ENCODE measurements around the gene SNX25. TPM values are rescaled to one million over a fixed set of nuclear protein-coding genes. Genes with fewer than 3 reads are reported as not detected.

Gene SNX25
- total RNA-seq, 4 donors from 2014 or later, result 5.5 to 18.9 (median 7.5) TPM

GRCh38 chr4:185283723-185284122, 74.3 kb downstream of the SNX25 start:
- Histone ChIP-seq H3K9me3 (no peaks in the 10 kb centered on the region), H3K4me3 (no peak overlapping the region), H3K4me1 (no peaks in the 10 kb centered on the region), H3K27ac (no peak overlapping the region), H3K36me3 (peaks cover 0 to 4% (median 0%) of the 10 kb centered on the region in 3 donors), H3K27me3 (no peaks in the 10 kb centered on the region)
- TF ChIP-seq CTCF (IDR thresholded peaks at IDR 0.05) (no peak), POLR2A (IDR thresholded peaks at IDR 0.05) (no peak)
- intact Hi-C loops (cut with DNase I), result no loop called here
- DNase-seq, result no peak

GRCh38 chr4:185285632-185286393, 76.4 kb downstream of the SNX25 start:
- H3K4me1 ChIP-seq, result no peaks in the 10 kb centered on the region
- no peak overlapping the region for H3K4me3 ChIP-seq
- DNase-seq, result no peak
- no peaks in the 10 kb centered on the region for H3K27me3 ChIP-seq
- intact Hi-C loops (cut with DNase I), result no loop called here
- no peak overlapping the region for H3K27ac ChIP-seq
- no peak for TF ChIP-seq CTCF (IDR thresholded peaks at IDR 0.05)
- TF ChIP-seq POLR2A (IDR thresholded peaks at IDR 0.05), result no peak
- 93 to 96% methylated on average over 6 of the region's 6 CpGs for whole genome bisulfite sequencing, 2 donors
- H3K36me3 ChIP-seq, result peaks cover 0 to 25% (median 0%) of the 10 kb centered on the region in 3 donors
- H3K9me3 ChIP-seq, result no peaks in the 10 kb centered on the region

- Histone ChIP-seq H3K9me3 (no peaks in the 10 kb centered on the region), H3K36me3 (peaks cover 0 to 32% (median 0%) of the 10 kb centered on the region in 3 donors), H3K4me3 (no peak overlapping the region), H3K27ac (no peak overlapping the region), H3K27me3 (no peaks in the 10 kb centered on the region), H3K4me1 (no peaks in the 10 kb centered on the region)
- no peak for TF ChIP-seq POLR2A (IDR thresholded peaks at IDR 0.05)
- TF ChIP-seq CTCF (IDR thresholded peaks at IDR 0.05), result no peak
- intact Hi-C loops (cut with DNase I), result no loop called here
- 53 to 86% methylated on average over 2 to 3 of the region's 3 CpGs for WGBS, 2 donors
- no peak for DNase-seq
Observed at GRCh38 chr4:185286571-185286970, 77.2 kb downstream of the SNX25 start.

GRCh38 chr4:185287031-185287430, 77.6 kb downstream of the SNX25 start:
- Histone ChIP-seq H3K27ac (no peak overlapping the region), H3K9me3 (no peaks in the 10 kb centered on the region), H3K27me3 (no peaks in the 10 kb centered on the region), H3K4me3 (no peak overlapping the region), H3K36me3 (peaks cover 0 to 37% (median 0%) of the 10 kb centered on the region in 3 donors), H3K4me1 (no peaks in the 10 kb centered on the region)
- WGBS, 2 donors, result 86 to 89% methylated on average over 4 of the region's 4 CpGs
- TF ChIP-seq CTCF (IDR thresholded peaks at IDR 0.05), result no peak
- TF ChIP-seq POLR2A (IDR thresholded peaks at IDR 0.05), result no peak
- no peak for DNase-seq
- intact Hi-C loops (cut with DNase I), result no loop called here

GRCh38 chr4:185290018-185290607, 80.7 kb downstream of the SNX25 start:
- H3K27ac ChIP-seq, result no peak overlapping the region

More at GRCh38 chr4:185290018-185290607, 80.7 kb downstream of the SNX25 start:
- WGBS, 2 donors, result 79 to 80% methylated on average over 6 of the region's 6 CpGs
- no peak for DNase-seq
- H3K4me3 ChIP-seq, result no peak overlapping the region
- no peak for TF ChIP-seq POLR2A (IDR thresholded peaks at IDR 0.05)
- H3K36me3 ChIP-seq, result peaks cover 0 to 56% (median 0%) of the 10 kb centered on the region in 3 donors
- H3K9me3 ChIP-seq, result no peaks in the 10 kb centered on the region
- H3K4me1 ChIP-seq, result no peaks in the 10 kb centered on the region
- intact Hi-C loops (cut with DNase I), result no loop called here
- H3K27me3 ChIP-seq, result no peaks in the 10 kb centered on the region

All from esophagus squamous epithelium (tissue), 5 donors.